Neutrophil (primary cell): Measurements from ENCODE around the gene PDE4D.

Source experiments
- H3K27ac ChIP-seq: fragments of 200-600 bp; sonication (generic); 2 replicates; pipeline ENCODE4 v1.5.1; 2016; ENCODE audit warnings: mild to moderate bottlenecking, moderate library complexity
- H3K27me3 ChIP-seq: fragments of 200-600 bp; sonication (generic); 2 replicates; pipeline ENCODE4 v1.6.0; 2016; ENCODE audit warnings: mild to moderate bottlenecking
- H3K36me3 ChIP-seq: fragments of 200-600 bp; sonication (generic); 2 replicates; pipeline ENCODE4 v1.5.1; 2017
- H3K4me1 ChIP-seq, 2 experiments: fragments of 200-600 bp in 1 of 2; sonication (generic) in 1 of 2; 1 replicate in 1 of 2; 2 replicates in 1 of 2; pipeline versions ENCODE4 v1.5.1 to v1.6.1; 2013 to 2016; ENCODE audit warnings: low read depth in 1 of 2, low read length in 1 of 2, mild to moderate bottlenecking in 1 of 2, moderate library complexity in 1 of 2; ENCODE audit not compliant: control insufficient read depth in 1 of 2, insufficient read depth in 1 of 2
- H3K4me3 ChIP-seq, 2 experiments: fragments of 200-600 bp in 1 of 2; sonication (generic) in 1 of 2; 1 replicate in 1 of 2; 2 replicates in 1 of 2; pipeline ENCODE4 v1.5.1; 2013 to 2016; ENCODE audit warnings: low read depth in 1 of 2, low read length in 1 of 2, mild to moderate bottlenecking in 1 of 2, moderate library complexity in 1 of 2
- H3K9me3 ChIP-seq: fragments of 200-600 bp; sonication (generic); 2 replicates; pipeline ENCODE4 v1.5.1; 2016
- CTCF ChIP-seq: fragments of 200-600 bp; sonication (generic); IDR thresholded peaks from 2 replicates; pipeline ENCODE4 v1.5.1; 2016; ENCODE audit warnings: antibody characterized with exemption

Gene PDE4D

GRCh38 chr5:59291941-59292340, 601.6 kb downstream of the PDE4D start:
- peaks cover 6% of the 10 kb centered on the region for H3K36me3 ChIP-seq
- H3K27me3 ChIP-seq = no peaks in the 10 kb centered on the region
- H3K27ac ChIP-seq = no peak overlapping the region
- no peaks in the 10 kb centered on the region for H3K9me3 ChIP-seq
- no peak for TF ChIP-seq CTCF
- no peak overlapping the region for H3K4me3 ChIP-seq
- peaks cover 4 to 8% of the 10 kb centered on the region in 2 experiments for H3K4me1 ChIP-seq

GRCh38 chr5:59287884-59288283, 605.6 kb downstream of the PDE4D start:
- H3K4me3 ChIP-seq = no peak overlapping the region
- H3K27me3 ChIP-seq = no peaks in the 10 kb centered on the region
- TF ChIP-seq CTCF = no peak
- H3K4me1 ChIP-seq = no peaks in the 10 kb centered on the region
- H3K36me3 ChIP-seq = no peaks in the 10 kb centered on the region
- no peak overlapping the region for H3K27ac ChIP-seq
- no peaks in the 10 kb centered on the region for H3K9me3 ChIP-seq

- Histone ChIP-seq H3K9me3 (no peaks in the 10 kb centered on the region), H3K4me1 (no peaks in the 10 kb centered on the region), H3K36me3 (no peaks in the 10 kb centered on the region), H3K27ac (no peak overlapping the region), H3K27me3 (no peaks in the 10 kb centered on the region), H3K4me3 (no peak overlapping the region)
- TF ChIP-seq CTCF = no peak
These were observed 606.2 kb downstream of the PDE4D start for GRCh38 chr5:59287361-59287760.

- H3K27me3 ChIP-seq = no peaks in the 10 kb centered on the region
- H3K36me3 ChIP-seq = no peaks in the 10 kb centered on the region
- H3K9me3 ChIP-seq = no peaks in the 10 kb centered on the region
- H3K4me3 ChIP-seq = no peak overlapping the region
- no peak overlapping the region for H3K27ac ChIP-seq
- TF ChIP-seq CTCF = no peak
- no peaks in the 10 kb centered on the region for H3K4me1 ChIP-seq
These were observed 607.0 kb downstream of the PDE4D start for GRCh38 chr5:59286510-59286909.

- no peak for TF ChIP-seq CTCF
- Histone ChIP-seq H3K36me3 (no peaks in the 10 kb centered on the region), H3K9me3 (no peaks in the 10 kb centered on the region), H3K4me1 (no peaks in the 10 kb centered on the region), H3K4me3 (no peak overlapping the region), H3K27me3 (no peaks in the 10 kb centered on the region), H3K27ac (no peak overlapping the region)
These were observed 608.1 kb downstream of the PDE4D start for GRCh38 chr5:59285300-59286016.
